MM.1S (cell line): ENCODE results near the gene SORCS2.

ENCODE experiments used
- EZH2 ChIP-seq: fragments of 300-600 bp; sonication (generic); optimal IDR thresholded peaks from 2 replicates; pipeline ENCODE3; 2017; ENCODE audit warnings: low read depth, mild to moderate bottlenecking, antibody characterized with exemption, low read length, mixed read lengths
- TF ChIP-seq, protein P1 (sequence below): fragments of 300-600 bp; sonication (generic); IDR thresholded peaks from 2 replicates; pipeline ENCODE4 v1.5.1; 2016; ENCODE audit warnings: antibody characterized with exemption, low read length, mixed read lengths

DNA sequence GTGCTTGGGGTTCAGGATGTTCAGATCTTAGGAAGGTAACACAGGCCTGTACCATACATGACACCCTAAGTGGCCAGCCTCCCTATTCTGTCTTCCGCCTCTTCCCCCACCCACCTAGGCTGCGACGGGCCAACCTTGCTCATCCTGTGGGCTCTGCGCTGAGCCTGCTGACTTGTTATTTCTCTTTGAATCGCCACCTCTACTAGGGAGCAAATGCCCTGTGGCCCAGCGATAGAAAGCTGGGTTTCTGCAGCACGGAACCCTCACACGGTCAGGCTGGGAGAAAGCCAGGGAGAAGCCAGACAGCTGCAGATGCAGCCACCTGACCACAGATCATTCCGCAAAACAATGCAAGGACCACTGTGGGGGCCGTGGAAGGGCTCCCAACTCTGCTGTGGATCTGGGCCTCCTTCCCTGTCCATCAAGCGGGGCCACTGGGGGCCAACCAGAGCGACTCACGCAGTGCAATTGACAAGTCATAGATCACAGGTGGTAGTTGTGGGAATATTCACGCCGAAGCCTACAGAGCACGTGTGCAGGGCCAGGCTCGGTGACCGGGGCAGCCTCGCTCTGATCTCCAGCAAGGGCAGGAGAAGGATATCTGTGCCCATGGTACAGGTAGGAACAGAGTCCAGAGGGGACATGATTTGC is 519.8 kb downstream of the SORCS2 start:
- TF ChIP-seq, protein P1, sequence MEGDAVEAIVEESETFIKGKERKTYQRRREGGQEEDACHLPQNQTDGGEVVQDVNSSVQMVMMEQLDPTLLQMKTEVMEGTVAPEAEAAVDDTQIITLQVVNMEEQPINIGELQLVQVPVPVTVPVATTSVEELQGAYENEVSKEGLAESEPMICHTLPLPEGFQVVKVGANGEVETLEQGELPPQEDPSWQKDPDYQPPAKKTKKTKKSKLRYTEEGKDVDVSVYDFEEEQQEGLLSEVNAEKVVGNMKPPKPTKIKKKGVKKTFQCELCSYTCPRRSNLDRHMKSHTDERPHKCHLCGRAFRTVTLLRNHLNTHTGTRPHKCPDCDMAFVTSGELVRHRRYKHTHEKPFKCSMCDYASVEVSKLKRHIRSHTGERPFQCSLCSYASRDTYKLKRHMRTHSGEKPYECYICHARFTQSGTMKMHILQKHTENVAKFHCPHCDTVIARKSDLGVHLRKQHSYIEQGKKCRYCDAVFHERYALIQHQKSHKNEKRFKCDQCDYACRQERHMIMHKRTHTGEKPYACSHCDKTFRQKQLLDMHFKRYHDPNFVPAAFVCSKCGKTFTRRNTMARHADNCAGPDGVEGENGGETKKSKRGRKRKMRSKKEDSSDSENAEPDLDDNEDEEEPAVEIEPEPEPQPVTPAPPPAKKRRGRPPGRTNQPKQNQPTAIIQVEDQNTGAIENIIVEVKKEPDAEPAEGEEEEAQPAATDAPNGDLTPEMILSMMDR, result no peak
- TF ChIP-seq EZH2, result no peak
